G401.6 (cell line): ENCODE results near the gene PGBD5.

Experiments
- FAIRE-seq: peaks from 2 replicates; lab custom pipeline; 2012; peaks lifted over from hg19 to GRCh38; lab: Jason Lieb, UNC

PGBD5 gene

GRCh38 chr1:230395932-230396331 is 30.2 kb downstream of the PGBD5 start:
- FAIRE-seq = no peak

- no peak for FAIRE-seq
Observed at GRCh38 chr1:230394741-230395140, 31.4 kb downstream of the PGBD5 start.

- no peak for FAIRE-seq
Observed at GRCh38 chr1:230394134-230394533, 32.0 kb downstream of the PGBD5 start.

- no peak for FAIRE-seq
Observed at GRCh38 chr1:230393722-230394121, 32.4 kb downstream of the PGBD5 start.

- no peak for FAIRE-seq
Observed at GRCh38 chr1:230392920-230393521, 33.1 kb downstream of the PGBD5 start.

- no peak for FAIRE-seq
Observed at GRCh38 chr1:230392536-230392909, 33.6 kb downstream of the PGBD5 start.

GRCh38 chr1:230391776-230392535 is 34.2 kb downstream of the PGBD5 start:
- FAIRE-seq = no peak

GRCh38 chr1:230390371-230390770 is 35.8 kb downstream of the PGBD5 start:
- FAIRE-seq = no peak

GRCh38 chr1:230387876-230388275 is 38.3 kb downstream of the PGBD5 start:
- no peak for FAIRE-seq

GRCh38 chr1:230387296-230387695 is 38.8 kb downstream of the PGBD5 start:
- FAIRE-seq = no peak

- FAIRE-seq = no peak
Observed at GRCh38 chr1:230386637-230387262, 39.4 kb downstream of the PGBD5 start.

- no peak for FAIRE-seq
Observed at GRCh38 chr1:230385930-230386329, 40.2 kb downstream of the PGBD5 start.

- FAIRE-seq = no peak
Observed at GRCh38 chr1:230385158-230385450, 41.0 kb downstream of the PGBD5 start.

- FAIRE-seq = no peak
Observed at GRCh38 chr1:230384380-230385157, 41.6 kb downstream of the PGBD5 start.

- no peak for FAIRE-seq
Observed at GRCh38 chr1:230383425-230383824, 42.7 kb downstream of the PGBD5 start.

GRCh38 chr1:230382001-230382491 is 44.1 kb downstream of the PGBD5 start:
- no peak for FAIRE-seq

GRCh38 chr1:230381585-230381984 is 44.5 kb downstream of the PGBD5 start:
- no peak for FAIRE-seq

GRCh38 chr1:230381049-230381467 is 45.1 kb downstream of the PGBD5 start:
- FAIRE-seq = no peak

GRCh38 chr1:230379928-230380327 is 46.2 kb downstream of the PGBD5 start:
- no peak for FAIRE-seq

GRCh38 chr1:230379462-230379861 is 46.7 kb downstream of the PGBD5 start:
- no peak for FAIRE-seq

- FAIRE-seq = no peak
Observed at GRCh38 chr1:230377851-230378250, 48.3 kb downstream of the PGBD5 start.

GRCh38 chr1:230377324-230377723 is 48.8 kb downstream of the PGBD5 start:
- FAIRE-seq = no peak

- FAIRE-seq = no peak
Observed at GRCh38 chr1:230376296-230376695, 49.8 kb downstream of the PGBD5 start.
